ENCODE measurements around the gene FMNL2.

The FMNL2 gene

GRCh38 chr2:152505495-152505906, 170.5 kb downstream of the FMNL2 start:
- H4K20me1 ChIP-seq (ENCODE audit: low read depth, low read length), result no peaks in the 10 kb centered on the region
- H3K79me2 ChIP-seq (ENCODE audit: insufficient read depth, low read length), result no peaks in the 10 kb centered on the region
- no peaks in the 10 kb centered on the region for H3F3A ChIP-seq (ENCODE audit: insufficient read depth)
- no peak overlapping the region for H3K4me3 ChIP-seq (ENCODE audit: insufficient read depth, low read length, poor library complexity, severe bottlenecking)
- H3K4me2 ChIP-seq (ENCODE audit: low read depth, low read length, poor library complexity, severe bottlenecking), result no peak overlapping the region
- no peak overlapping the region for H3K27ac ChIP-seq (ENCODE audit: low read depth, low read length)
- H3K9me2 ChIP-seq (replicated peaks; ENCODE audit: insufficient read depth, low read length), result no peaks in the 10 kb centered on the region
- no peak overlapping the region for H2AFZ ChIP-seq (ENCODE audit: low read depth, low read length, severe bottlenecking)
- no peaks in the 10 kb centered on the region for H3K36me3 ChIP-seq (ENCODE audit: low read length)
- TF ChIP-seq EZH2phosphoT487 (conservative IDR thresholded peaks at IDR 0.05; ENCODE audit: low read length), result no peak
- TF ChIP-seq, protein P1, sequence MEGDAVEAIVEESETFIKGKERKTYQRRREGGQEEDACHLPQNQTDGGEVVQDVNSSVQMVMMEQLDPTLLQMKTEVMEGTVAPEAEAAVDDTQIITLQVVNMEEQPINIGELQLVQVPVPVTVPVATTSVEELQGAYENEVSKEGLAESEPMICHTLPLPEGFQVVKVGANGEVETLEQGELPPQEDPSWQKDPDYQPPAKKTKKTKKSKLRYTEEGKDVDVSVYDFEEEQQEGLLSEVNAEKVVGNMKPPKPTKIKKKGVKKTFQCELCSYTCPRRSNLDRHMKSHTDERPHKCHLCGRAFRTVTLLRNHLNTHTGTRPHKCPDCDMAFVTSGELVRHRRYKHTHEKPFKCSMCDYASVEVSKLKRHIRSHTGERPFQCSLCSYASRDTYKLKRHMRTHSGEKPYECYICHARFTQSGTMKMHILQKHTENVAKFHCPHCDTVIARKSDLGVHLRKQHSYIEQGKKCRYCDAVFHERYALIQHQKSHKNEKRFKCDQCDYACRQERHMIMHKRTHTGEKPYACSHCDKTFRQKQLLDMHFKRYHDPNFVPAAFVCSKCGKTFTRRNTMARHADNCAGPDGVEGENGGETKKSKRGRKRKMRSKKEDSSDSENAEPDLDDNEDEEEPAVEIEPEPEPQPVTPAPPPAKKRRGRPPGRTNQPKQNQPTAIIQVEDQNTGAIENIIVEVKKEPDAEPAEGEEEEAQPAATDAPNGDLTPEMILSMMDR (IDR thresholded peaks at IDR 0.05; ENCODE audit: insufficient read depth, low read length, poor library complexity, severe bottlenecking), result no peak
- H3K9me3 ChIP-seq (ENCODE audit: insufficient read depth, low read length), result no peaks in the 10 kb centered on the region
- no peak overlapping the region for H3K9ac ChIP-seq (ENCODE audit: low read length)
- H3K27me3 ChIP-seq (ENCODE audit: low read length), result no peaks in the 10 kb centered on the region

- no peaks in the 10 kb centered on the region for H3K79me2 ChIP-seq (ENCODE audit: insufficient read depth, low read length)
- no peaks in the 10 kb centered on the region for H3K9me3 ChIP-seq (ENCODE audit: insufficient read depth, low read length)
- H3F3A ChIP-seq (ENCODE audit: insufficient read depth), result no peaks in the 10 kb centered on the region
- H3K4me3 ChIP-seq (ENCODE audit: insufficient read depth, low read length, poor library complexity, severe bottlenecking), result no peak overlapping the region
- H3K36me3 ChIP-seq (ENCODE audit: low read length), result no peaks in the 10 kb centered on the region
- TF ChIP-seq, protein P1 (IDR thresholded peaks at IDR 0.05; ENCODE audit: insufficient read depth, low read length, poor library complexity, severe bottlenecking), result no peak
- no peak for TF ChIP-seq EZH2phosphoT487 (conservative IDR thresholded peaks at IDR 0.05; ENCODE audit: low read length)
- no peak overlapping the region for H3K9ac ChIP-seq (ENCODE audit: low read length)
- H3K4me2 ChIP-seq (ENCODE audit: low read depth, low read length, poor library complexity, severe bottlenecking), result no peak overlapping the region
- no peaks in the 10 kb centered on the region for H3K9me2 ChIP-seq (replicated peaks; ENCODE audit: insufficient read depth, low read length)
- no peak overlapping the region for H2AFZ ChIP-seq (ENCODE audit: low read depth, low read length, severe bottlenecking)
- H3K27me3 ChIP-seq (ENCODE audit: low read length), result no peaks in the 10 kb centered on the region
- H4K20me1 ChIP-seq (ENCODE audit: low read depth, low read length), result no peaks in the 10 kb centered on the region
- no peak overlapping the region for H3K27ac ChIP-seq (ENCODE audit: low read depth, low read length)
These were observed 171.9 kb downstream of the FMNL2 start for GRCh38 chr2:152506843-152507242.

DNA sequence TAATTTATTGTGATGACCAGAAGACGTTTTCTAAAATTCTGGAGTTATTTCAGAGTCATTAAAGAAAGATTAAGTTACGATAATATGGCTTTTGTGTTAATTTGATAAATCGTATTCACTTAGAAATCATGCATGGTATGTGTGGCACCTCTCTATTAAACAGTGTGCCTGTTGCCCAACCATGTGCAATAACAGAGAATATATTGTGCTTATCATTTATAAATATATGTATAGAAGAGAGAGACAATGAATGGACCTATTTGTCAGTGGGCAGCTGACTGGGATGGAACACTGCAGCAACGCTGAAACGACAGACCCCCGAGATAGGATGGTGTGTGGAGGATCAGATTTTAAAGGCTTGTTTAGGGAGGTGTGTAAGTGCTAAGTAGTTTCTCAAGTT, 172.9 kb downstream of the FMNL2 start:
- TF ChIP-seq EZH2phosphoT487 (conservative IDR thresholded peaks at IDR 0.05; ENCODE audit: low read length), result no peak
- TF ChIP-seq, protein P1 (IDR thresholded peaks at IDR 0.05; ENCODE audit: insufficient read depth, low read length, poor library complexity, severe bottlenecking), result no peak
- Histone ChIP-seq H3K9me2 (replicated peaks; ENCODE audit: insufficient read depth, low read length) (no peaks in the 10 kb centered on the region), H3K36me3 (ENCODE audit: low read length) (no peaks in the 10 kb centered on the region), H3K27me3 (ENCODE audit: low read length) (no peaks in the 10 kb centered on the region), H3K79me2 (ENCODE audit: insufficient read depth, low read length) (no peaks in the 10 kb centered on the region), H3K4me3 (ENCODE audit: insufficient read depth, low read length, poor library complexity, severe bottlenecking) (no peak overlapping the region), H3K9me3 (ENCODE audit: insufficient read depth, low read length) (no peaks in the 10 kb centered on the region), H2AFZ (ENCODE audit: low read depth, low read length, severe bottlenecking) (no peak overlapping the region), H3F3A (ENCODE audit: insufficient read depth) (no peaks in the 10 kb centered on the region), H3K4me2 (ENCODE audit: low read depth, low read length, poor library complexity, severe bottlenecking) (no peak overlapping the region), H3K9ac (ENCODE audit: low read length) (no peak overlapping the region), H3K27ac (ENCODE audit: low read depth, low read length) (no peak overlapping the region), H4K20me1 (ENCODE audit: low read depth, low read length) (no peaks in the 10 kb centered on the region)

Data from SU-DHL-6 (cell line).